Transverse colon (tissue), 4 donors: Measurements from ENCODE around the gene RIMBP2. TPM values are rescaled to one million over a fixed set of nuclear protein-coding genes. Genes with fewer than 3 reads are reported as not detected.

Experiments
- DNase-seq: peaks from one replicate; pipeline ENCODE4 v3.0.0-alpha.2; 2019
- H3K27ac ChIP-seq, 4 donors: fragments of 200-600 bp; sonication (generic); 2 replicates each; pipeline ENCODE4 v1.5.1; 2016 to 2018; ENCODE audit warnings: inconsistent platforms in 4 of 4
- H3K27me3 ChIP-seq: fragments of 200-600 bp; sonication (generic); 2 replicates; pipeline ENCODE4 v1.5.1; 2017; ENCODE audit warnings: inconsistent platforms
- H3K36me3 ChIP-seq, 4 donors: fragments of 200-600 bp; sonication (generic); 2 replicates each; pipeline ENCODE4 v1.5.1; 2017 to 2019; ENCODE audit warnings: inconsistent platforms in 4 of 4
- H3K4me1 ChIP-seq, 4 donors: fragments of 200-600 bp; sonication (generic); 2 replicates each; pipeline ENCODE4 v1.5.1; 2017 to 2020; ENCODE audit warnings: inconsistent platforms in 4 of 4
- H3K4me3 ChIP-seq, 4 donors: fragments of 200-600 bp; sonication (generic); 1 replicate in 1 of 4; 2 replicates in 3 of 4; pipeline versions ENCODE4 v1.5.1 to v1.6.1; 2017 to 2019; ENCODE audit warnings: inconsistent platforms in 4 of 4
- H3K9me3 ChIP-seq, 2 donors: fragments of 200-600 bp; sonication (generic); 2 replicates each; pipeline ENCODE4 v1.5.1; 2017 to 2019; ENCODE audit warnings: inconsistent platforms in 2 of 2
- EP300 ChIP-seq: sonication (generic); formaldehyde crosslinking; IDR thresholded peaks from one replicate; pipeline ENCODE4 v1.6.1; 2017; ENCODE audit warnings: antibody characterized with exemption, low read depth
- POLR2A ChIP-seq: fragments of 450-650 bp; IDR thresholded peaks from one replicate; pipeline ENCODE4 v1.6.1; 2016; ENCODE audit warnings: antibody characterized with exemption, mild to moderate bottlenecking, moderate library complexity
- POLR2AphosphoS5 ChIP-seq, 3 donors: sonication (generic); formaldehyde crosslinking; IDR thresholded peaks; one replicate each; pipeline ENCODE4 v1.6.1; 2016; ENCODE audit warnings: antibody characterized with exemption in 3 of 3
- WGBS, 2 donors: methylation state at CpG; one replicate each; pipeline ENCODE4 v1.1.5; 2018; ENCODE audit warnings: low coverage in 1 of 2; 5-methylcytosine and 5-hydroxymethylcytosine counted together
- in situ Hi-C, 4 donors: fragments of 200-750 bp; cut with MboI; loops; one replicate each; pipeline versions ENCODE4 v1.15.0 to v1.15.1; 2017; ENCODE audit warnings: low sequenced_read_pairs in 3 of 4, low pct_ligation_motif_present in 1 of 4, low pct_unique_long_range_greater_than_20kb in 1 of 4
- intact Hi-C: fragments of 100-400 bp; cut with DNase I; formaldehyde crosslinking; loops from one replicate; pipeline ENCODE4 v1.15.1; 2023; ENCODE audit warnings: low total_unique reads
- total RNA-seq, 4 donors: library from RNA; depleted of rRNA; stranded (reverse); fragments of >200 nt; gene quantifications; one replicate each; pipeline ENCODE4 v1.1.0, GENCODE V29; 2016
- TF ChIP-seq, protein P1 (sequence below), 5 experiments: fragments of 200-600 bp in 3 of 5; fragments of 450-650 bp in 2 of 5; sonication (generic) in 3 of 5; IDR thresholded peaks; 1 replicate in 2 of 5; 2 replicates in 3 of 5; pipeline ENCODE4 v1.5.1; 2016 to 2017; ENCODE audit warnings: antibody characterized with exemption in 5 of 5, inconsistent platforms in 3 of 5, mild to moderate bottlenecking in 2 of 5, moderate library complexity in 1 of 5

RIMBP2 gene
- total RNA-seq, 4 donors from 2014 or later, result 2.9 to 17.3 (median 4.3) TPM

DNA sequence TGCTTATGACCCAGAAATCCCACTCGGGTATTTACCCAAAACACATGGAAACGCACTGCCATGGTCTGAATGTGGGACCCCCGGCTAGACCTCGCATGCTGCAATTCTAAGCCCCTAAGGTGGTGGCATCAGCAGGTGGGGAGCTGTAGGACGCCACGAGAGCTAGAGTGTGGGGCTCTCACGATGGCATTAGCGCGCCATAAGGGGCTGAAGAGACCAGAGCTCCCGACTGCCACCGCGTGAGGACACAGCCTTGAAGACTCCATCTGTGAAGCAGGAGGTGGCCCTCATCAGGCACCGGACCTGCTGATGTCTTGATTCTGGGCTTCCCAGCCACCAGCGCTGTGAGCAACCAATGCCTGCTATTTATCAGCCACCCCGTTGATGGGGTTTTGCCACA lies 40.3 kb downstream of the RIMBP2 start:
- H3K27me3 ChIP-seq, result no peaks in the 10 kb centered on the region
- no peak overlapping the region for H3K27ac ChIP-seq
- intact Hi-C loops, result no loop called here
- no peaks in the 10 kb centered on the region for H3K36me3 ChIP-seq
- no peak overlapping the region for H3K4me3 ChIP-seq
- TF ChIP-seq, protein P1, sequence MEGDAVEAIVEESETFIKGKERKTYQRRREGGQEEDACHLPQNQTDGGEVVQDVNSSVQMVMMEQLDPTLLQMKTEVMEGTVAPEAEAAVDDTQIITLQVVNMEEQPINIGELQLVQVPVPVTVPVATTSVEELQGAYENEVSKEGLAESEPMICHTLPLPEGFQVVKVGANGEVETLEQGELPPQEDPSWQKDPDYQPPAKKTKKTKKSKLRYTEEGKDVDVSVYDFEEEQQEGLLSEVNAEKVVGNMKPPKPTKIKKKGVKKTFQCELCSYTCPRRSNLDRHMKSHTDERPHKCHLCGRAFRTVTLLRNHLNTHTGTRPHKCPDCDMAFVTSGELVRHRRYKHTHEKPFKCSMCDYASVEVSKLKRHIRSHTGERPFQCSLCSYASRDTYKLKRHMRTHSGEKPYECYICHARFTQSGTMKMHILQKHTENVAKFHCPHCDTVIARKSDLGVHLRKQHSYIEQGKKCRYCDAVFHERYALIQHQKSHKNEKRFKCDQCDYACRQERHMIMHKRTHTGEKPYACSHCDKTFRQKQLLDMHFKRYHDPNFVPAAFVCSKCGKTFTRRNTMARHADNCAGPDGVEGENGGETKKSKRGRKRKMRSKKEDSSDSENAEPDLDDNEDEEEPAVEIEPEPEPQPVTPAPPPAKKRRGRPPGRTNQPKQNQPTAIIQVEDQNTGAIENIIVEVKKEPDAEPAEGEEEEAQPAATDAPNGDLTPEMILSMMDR (IDR thresholded peaks at IDR 0.05), result no peak
- TF ChIP-seq EP300 (no peak), POLR2AphosphoS5 (IDR thresholded peaks at IDR 0.05) (no peak), POLR2A (no peak)
- DNase-seq, result no peak
- WGBS, 2 donors, result 94% methylated on average over 15 of the region's 15 CpGs; no CpG with 5 or more reads in 1 of the 2 donors
- in situ Hi-C loops, result no loop called here
- H3K9me3 ChIP-seq, result no peaks in the 10 kb centered on the region
- peaks cover 0 to 5% (median 0%) of the 10 kb centered on the region in 4 donors for H3K4me1 ChIP-seq

GRCh38 chr12:130675121-130675520 lies 41.0 kb downstream of the RIMBP2 start:
- 93% methylated on average over 16 of the region's 16 CpGs; no CpG with 5 or more reads in 1 of the 2 donors for WGBS, 2 donors
- intact Hi-C loops, result no loop called here

DNA sequence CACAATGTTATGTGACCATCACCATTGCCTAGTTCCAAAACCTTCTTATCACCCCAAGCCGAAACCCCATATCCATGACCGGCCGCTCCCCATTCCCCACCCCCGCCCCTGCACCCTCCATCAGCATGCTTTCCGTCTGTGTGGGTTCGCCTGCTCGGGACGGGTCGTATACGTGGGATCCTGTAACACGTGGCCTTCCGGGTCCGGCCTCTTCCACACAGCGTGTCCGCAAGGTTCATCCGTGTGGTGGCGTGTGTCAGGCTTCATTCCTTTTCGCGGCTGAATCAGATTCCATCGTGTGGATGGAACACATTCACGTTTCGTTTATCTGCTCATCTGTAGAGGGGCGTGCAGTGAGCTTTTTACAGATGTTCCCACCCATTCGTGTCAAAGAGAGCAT lies 41.4 kb downstream of the RIMBP2 start:
- peaks cover 0 to 5% (median 0%) of the 10 kb centered on the region in 4 donors for H3K4me1 ChIP-seq
- no peak overlapping the region for H3K4me3 ChIP-seq
- H3K27ac ChIP-seq, result no peak overlapping the region
- no peaks in the 10 kb centered on the region for H3K27me3 ChIP-seq
- no peaks in the 10 kb centered on the region for H3K36me3 ChIP-seq
- TF ChIP-seq, protein P1 (IDR thresholded peaks at IDR 0.05), result no peak
- TF ChIP-seq EP300 (no peak), POLR2A (no peak), POLR2AphosphoS5 (IDR thresholded peaks at IDR 0.05) (no peak)
- intact Hi-C loops, result no loop called here
- 75 to 87% methylated on average over 12 to 24 of the region's 24 CpGs for WGBS, 2 donors
- H3K9me3 ChIP-seq, result no peaks in the 10 kb centered on the region
- in situ Hi-C loops, result no loop called here
- no peak for DNase-seq

More at GRCh38 chr12:130675121-130675520, 41.0 kb downstream of the RIMBP2 start:
- no peak for TF ChIP-seq EP300
- TF ChIP-seq, protein P1 (IDR thresholded peaks at IDR 0.05), result no peak
- no peak for TF ChIP-seq POLR2AphosphoS5 (IDR thresholded peaks at IDR 0.05)
- no peak for TF ChIP-seq POLR2A
- Histone ChIP-seq H3K9me3 (no peaks in the 10 kb centered on the region), H3K27ac (no peak overlapping the region), H3K4me1 (peaks cover 0 to 5% (median 0%) of the 10 kb centered on the region in 4 donors), H3K36me3 (no peaks in the 10 kb centered on the region), H3K4me3 (no peak overlapping the region), H3K27me3 (no peaks in the 10 kb centered on the region)
- no peak for DNase-seq
- in situ Hi-C loops, result no loop called here

DNA sequence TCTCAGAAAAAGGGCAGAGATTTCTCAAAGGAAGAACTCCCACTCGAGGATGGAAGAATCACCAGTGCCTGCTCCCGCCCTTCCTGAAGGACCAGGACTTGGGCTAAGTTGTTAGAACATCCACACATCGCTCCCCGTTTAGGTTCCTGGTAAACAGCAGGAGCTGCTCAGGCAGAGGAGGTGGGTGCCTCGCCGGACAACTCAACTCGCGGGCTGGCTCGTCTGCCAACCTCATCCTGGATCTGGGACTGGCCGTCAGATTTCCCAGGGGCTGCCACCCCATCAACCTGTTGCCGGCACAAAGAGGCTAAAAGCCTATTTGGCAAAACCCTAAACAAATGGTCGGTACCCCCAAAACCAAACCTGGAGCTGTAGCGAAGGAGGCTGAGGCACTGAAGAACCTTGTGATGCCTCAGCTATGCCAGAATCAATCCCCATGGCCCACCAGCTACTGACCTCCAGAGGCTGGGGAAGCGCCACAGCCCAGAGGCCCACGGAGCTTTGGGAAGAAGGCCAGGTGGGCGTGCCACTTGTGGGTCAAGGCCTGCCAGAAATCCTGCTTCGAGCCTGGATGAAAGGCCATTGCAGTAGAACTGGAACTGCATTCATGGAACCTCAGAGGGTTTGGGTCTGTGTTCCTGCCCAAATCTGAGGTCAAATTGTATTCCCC lies 42.9 kb downstream of the RIMBP2 start:
- no peak overlapping the region for H3K27ac ChIP-seq
- no peak for DNase-seq
- no peak overlapping the region for H3K4me3 ChIP-seq
- intact Hi-C loops, result no loop called here
- H3K27me3 ChIP-seq, result no peaks in the 10 kb centered on the region
- 72 to 90% methylated on average over 2 to 17 of the region's 17 CpGs for WGBS, 2 donors
- TF ChIP-seq, protein P1 (IDR thresholded peaks at IDR 0.05), result no peak
- TF ChIP-seq EP300, result no peak
- TF ChIP-seq POLR2A, result no peak
- TF ChIP-seq POLR2AphosphoS5 (IDR thresholded peaks at IDR 0.05), result no peak
- in situ Hi-C loops, result no loop called here
- no peaks in the 10 kb centered on the region for H3K36me3 ChIP-seq
- no peaks in the 10 kb centered on the region for H3K9me3 ChIP-seq
- peaks cover 0 to 5% (median 0%) of the 10 kb centered on the region in 4 donors for H3K4me1 ChIP-seq
